Astrocyte (in vitro differentiated cells and primary cell): ENCODE results near the gene C18orf32. TPM values are rescaled to one million over a fixed set of nuclear protein-coding genes. Genes with fewer than 3 reads are reported as not detected.
"Not testable (repeated sequence)": the region's sequence is repeated elsewhere in the genome, so short reads cannot be mapped to it uniquely, and the experiment has no call there.

Experiments
- DNase-seq: peaks from one replicate; pipeline ENCODE4 v3.0.0-alpha.2; 2010; ENCODE audit warnings: low read depth
- FAIRE-seq: peaks from 2 replicates; lab custom pipeline; 2011; peaks lifted over from hg19 to GRCh38; lab: Jason Lieb, UNC
- H2AFZ ChIP-seq: 2 replicates; pipeline ENCODE4 v1.6.0; 2012; ENCODE audit warnings: low read depth, low read length, inconsistent platforms
- H3K27ac ChIP-seq: 2 replicates; pipeline ENCODE4 v1.5.1; 2011; ENCODE audit warnings: low read depth, low read length, inconsistent platforms
- H3K27me3 ChIP-seq: 2 replicates; pipeline ENCODE4 v1.6.0; 2011; ENCODE audit warnings: low read length, inconsistent platforms; ENCODE audit not compliant: insufficient read depth
- H3K36me3 ChIP-seq: 2 replicates; pipeline ENCODE4 v1.5.1; 2011; ENCODE audit warnings: low read length, inconsistent platforms; ENCODE audit not compliant: insufficient read depth
- H3K4me1 ChIP-seq: 2 replicates; pipeline ENCODE4 v1.5.1; 2011; ENCODE audit warnings: low read length, inconsistent platforms; ENCODE audit not compliant: insufficient read depth
- H3K4me2 ChIP-seq: 2 replicates; pipeline ENCODE4 v1.6.0; 2012; ENCODE audit warnings: low read length, inconsistent platforms
- H3K4me3 ChIP-seq: 2 replicates; pipeline ENCODE4 v1.5.1; 2011; ENCODE audit warnings: low read depth, mild to moderate bottlenecking, low read length, inconsistent platforms; ENCODE audit not compliant: insufficient read depth
- H3K79me2 ChIP-seq: 2 replicates; pipeline ENCODE4 v1.6.0; 2012; ENCODE audit warnings: mild to moderate bottlenecking, low read length, inconsistent platforms; ENCODE audit not compliant: insufficient read depth
- H3K9ac ChIP-seq: 2 replicates; pipeline ENCODE4 v1.6.0; 2012; ENCODE audit warnings: mild to moderate bottlenecking, low read length, inconsistent platforms
- H3K9me3 ChIP-seq: 2 replicates; pipeline ENCODE4 v1.5.1; 2012; ENCODE audit warnings: low read depth, mild to moderate bottlenecking, low read length, inconsistent platforms; ENCODE audit not compliant: insufficient read depth
- H4K20me1 ChIP-seq: 2 replicates; pipeline ENCODE4 v1.6.0; 2012; ENCODE audit warnings: low read length, inconsistent platforms; ENCODE audit not compliant: insufficient read depth
- H3K27ac Mint-ChIP-seq: one replicate; pipeline ENCODE4 v1.8.0; 2021; ENCODE audit warnings: mild to moderate bottlenecking, mixed read lengths; ENCODE audit not compliant: unreplicated experiment
- H3K27me3 Mint-ChIP-seq: one replicate; pipeline ENCODE4 v1.8.0; 2021; ENCODE audit warnings: low read depth, mixed read lengths; ENCODE audit not compliant: unreplicated experiment
- H3K36me3 Mint-ChIP-seq: one replicate; pipeline ENCODE4 v1.8.0; 2021; ENCODE audit warnings: low read depth, mixed read lengths; ENCODE audit not compliant: unreplicated experiment
- H3K4me1 Mint-ChIP-seq: one replicate; pipeline ENCODE4 v1.8.0; 2021; ENCODE audit warnings: low read depth, mixed read lengths; ENCODE audit not compliant: unreplicated experiment
- H3K4me3 Mint-ChIP-seq: one replicate; pipeline ENCODE4 v1.8.0; 2021; ENCODE audit warnings: mild to moderate bottlenecking, moderate library complexity, mixed read lengths; ENCODE audit not compliant: unreplicated experiment
- H3K9me3 Mint-ChIP-seq: one replicate; pipeline ENCODE4 v1.8.0; 2021; ENCODE audit warnings: mild to moderate bottlenecking, mixed read lengths; ENCODE audit not compliant: unreplicated experiment
- EZH2 ChIP-seq: IDR thresholded peaks from 2 replicates; pipeline ENCODE4 v1.6.1; 2012; ENCODE audit warnings: mild to moderate bottlenecking, low read length, inconsistent platforms; ENCODE audit not compliant: insufficient read depth
- total RNA-seq: library from RNA; stranded (reverse); gene quantifications from 2 replicates; pipeline ENCODE4 v1.2.1, GENCODE V29; 2021
- TF ChIP-seq, protein P1 (sequence below): IDR thresholded peaks from 2 replicates; pipeline ENCODE4 v1.5.1; 2011; ENCODE audit warnings: low read depth, mild to moderate bottlenecking, inconsistent platforms, low read length, moderate library complexity; ENCODE audit not compliant: insufficient read depth

Gene C18orf32
- total RNA-seq, 1 donor from 2014 or later = 40.3 TPM

DNA sequence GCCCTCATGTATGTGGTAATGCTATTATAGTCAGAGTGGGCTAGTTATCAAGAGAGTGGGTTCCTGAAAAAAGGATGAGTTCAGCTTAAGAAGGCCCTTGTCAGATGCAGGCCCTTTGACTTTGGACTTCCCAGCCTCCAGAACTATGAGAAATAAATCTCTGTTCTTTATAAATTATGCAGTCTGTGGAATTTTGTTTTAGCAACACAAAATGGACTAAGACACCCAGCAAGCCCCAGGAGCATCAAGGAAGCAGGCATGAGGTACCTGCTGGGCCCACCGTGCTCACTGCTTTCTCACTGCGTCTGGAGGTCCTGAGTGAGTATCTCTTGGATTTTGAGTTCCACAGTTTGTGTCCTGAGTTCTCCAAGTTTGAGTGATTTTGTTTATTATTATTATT is 38.9 kb upstream of the C18orf32 start:
- H3K27ac ChIP-seq = no peak overlapping the region
- no peaks in the 10 kb centered on the region for H3K9me3 ChIP-seq
- no peaks in the 10 kb centered on the region for H4K20me1 ChIP-seq
- H3K4me3 Mint-ChIP-seq = no peak overlapping the region
- DNase-seq (no peak), FAIRE-seq (no peak)
- H2AFZ ChIP-seq = no peak overlapping the region
- peaks cover 3% of the 10 kb centered on the region for H3K4me1 ChIP-seq
- H3K27me3 ChIP-seq = no peaks in the 10 kb centered on the region
- no peak overlapping the region for H3K4me3 ChIP-seq
- no peaks in the 10 kb centered on the region for H3K36me3 ChIP-seq
- H3K27ac Mint-ChIP-seq = no peak overlapping the region
- no peak overlapping the region for H3K9ac ChIP-seq
- peaks cover 2% of the 10 kb centered on the region for H3K4me1 Mint-ChIP-seq
- H3K9me3 Mint-ChIP-seq = peaks cover 8% of the 10 kb centered on the region
- H3K79me2 ChIP-seq = no peaks in the 10 kb centered on the region
- TF ChIP-seq, protein P1, sequence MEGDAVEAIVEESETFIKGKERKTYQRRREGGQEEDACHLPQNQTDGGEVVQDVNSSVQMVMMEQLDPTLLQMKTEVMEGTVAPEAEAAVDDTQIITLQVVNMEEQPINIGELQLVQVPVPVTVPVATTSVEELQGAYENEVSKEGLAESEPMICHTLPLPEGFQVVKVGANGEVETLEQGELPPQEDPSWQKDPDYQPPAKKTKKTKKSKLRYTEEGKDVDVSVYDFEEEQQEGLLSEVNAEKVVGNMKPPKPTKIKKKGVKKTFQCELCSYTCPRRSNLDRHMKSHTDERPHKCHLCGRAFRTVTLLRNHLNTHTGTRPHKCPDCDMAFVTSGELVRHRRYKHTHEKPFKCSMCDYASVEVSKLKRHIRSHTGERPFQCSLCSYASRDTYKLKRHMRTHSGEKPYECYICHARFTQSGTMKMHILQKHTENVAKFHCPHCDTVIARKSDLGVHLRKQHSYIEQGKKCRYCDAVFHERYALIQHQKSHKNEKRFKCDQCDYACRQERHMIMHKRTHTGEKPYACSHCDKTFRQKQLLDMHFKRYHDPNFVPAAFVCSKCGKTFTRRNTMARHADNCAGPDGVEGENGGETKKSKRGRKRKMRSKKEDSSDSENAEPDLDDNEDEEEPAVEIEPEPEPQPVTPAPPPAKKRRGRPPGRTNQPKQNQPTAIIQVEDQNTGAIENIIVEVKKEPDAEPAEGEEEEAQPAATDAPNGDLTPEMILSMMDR = no peak
- TF ChIP-seq EZH2 = no peak
- no peaks in the 10 kb centered on the region for H3K27me3 Mint-ChIP-seq
- no peak overlapping the region for H3K4me2 ChIP-seq
- H3K36me3 Mint-ChIP-seq = no peaks in the 10 kb centered on the region

- no peak overlapping the region for H3K27ac ChIP-seq
- TF ChIP-seq, protein P1 = no peak
- TF ChIP-seq EZH2 = no peak
- H3K9ac ChIP-seq = no peak overlapping the region
- peaks cover 3% of the 10 kb centered on the region for H3K4me1 ChIP-seq
- DNase-seq (no peak), FAIRE-seq (no peak)
- H2AFZ ChIP-seq = no peak overlapping the region
- H3K9me3 ChIP-seq = no peaks in the 10 kb centered on the region
- peaks cover under 1% of the 10 kb centered on the region for H3K9me3 Mint-ChIP-seq
- no peak overlapping the region for H3K27ac Mint-ChIP-seq
- H3K27me3 Mint-ChIP-seq = no peaks in the 10 kb centered on the region
- no peaks in the 10 kb centered on the region for H3K36me3 Mint-ChIP-seq
- H4K20me1 ChIP-seq = no peaks in the 10 kb centered on the region
- no peaks in the 10 kb centered on the region for H3K27me3 ChIP-seq
- H3K4me3 ChIP-seq = no peak overlapping the region
- peaks cover 4% of the 10 kb centered on the region for H3K4me1 Mint-ChIP-seq
- H3K79me2 ChIP-seq = no peaks in the 10 kb centered on the region
- no peaks in the 10 kb centered on the region for H3K36me3 ChIP-seq
- no peak overlapping the region for H3K4me2 ChIP-seq
- no peak overlapping the region for H3K4me3 Mint-ChIP-seq
Measured at GRCh38 chr18:49524951-49525350, 37.9 kb upstream of the C18orf32 start.

- no peaks in the 10 kb centered on the region for H3K27me3 ChIP-seq
Measured at GRCh38 chr18:49524349-49524748, 37.3 kb upstream of the C18orf32 start.

GRCh38 chr18:49523580-49524093 is 36.6 kb upstream of the C18orf32 start:
- not testable (repeated sequence) for H3K27me3 ChIP-seq, FAIRE-seq, H3K9ac ChIP-seq, H3K4me1 ChIP-seq, H3K36me3 Mint-ChIP-seq, H3K4me2 ChIP-seq, H3K4me3 ChIP-seq, DNase-seq, H3K9me3 ChIP-seq, H3K79me2 ChIP-seq, H2AFZ ChIP-seq, H3K27me3 Mint-ChIP-seq, H3K27ac ChIP-seq, H4K20me1 ChIP-seq, H3K9me3 Mint-ChIP-seq, H3K4me3 Mint-ChIP-seq, H3K4me1 Mint-ChIP-seq, H3K36me3 ChIP-seq, H3K27ac Mint-ChIP-seq

More at GRCh38 chr18:49524349-49524748, 37.3 kb upstream of the C18orf32 start:
- peaks cover 3% of the 10 kb centered on the region for H3K4me1 ChIP-seq
- no peaks in the 10 kb centered on the region for H3K36me3 Mint-ChIP-seq
- H2AFZ ChIP-seq = no peak overlapping the region
- H3K79me2 ChIP-seq = no peaks in the 10 kb centered on the region
- no peaks in the 10 kb centered on the region for H4K20me1 ChIP-seq
- no peak overlapping the region for H3K4me3 ChIP-seq
- no peak overlapping the region for H3K4me2 ChIP-seq
- H3K4me1 Mint-ChIP-seq = peaks cover 7% of the 10 kb centered on the region
- H3K9me3 Mint-ChIP-seq = no peaks in the 10 kb centered on the region
- H3K27me3 Mint-ChIP-seq = no peaks in the 10 kb centered on the region
- DNase-seq (no peak), FAIRE-seq (no peak)
- no peak overlapping the region for H3K27ac ChIP-seq
- H3K9me3 ChIP-seq = no peaks in the 10 kb centered on the region
- no peak overlapping the region for H3K27ac Mint-ChIP-seq
- H3K36me3 ChIP-seq = no peaks in the 10 kb centered on the region
- no peak overlapping the region for H3K9ac ChIP-seq
- no peak overlapping the region for H3K4me3 Mint-ChIP-seq
- TF ChIP-seq, protein P1 = no peak
- TF ChIP-seq EZH2 = no peak
